CD4-positive, alpha-beta T cell treated with Interleukin-15 for 1 hour (primary cell): Measurements from ENCODE around the gene PHOX2A.
A peak's percentile ranks its signal among the peaks of the same experiment; 100 is the strongest.

Experiments
- DNase-seq: peaks from one replicate; pipeline ENCODE4 v3.0.0-alpha.2; 2020

Gene PHOX2A

DNA sequence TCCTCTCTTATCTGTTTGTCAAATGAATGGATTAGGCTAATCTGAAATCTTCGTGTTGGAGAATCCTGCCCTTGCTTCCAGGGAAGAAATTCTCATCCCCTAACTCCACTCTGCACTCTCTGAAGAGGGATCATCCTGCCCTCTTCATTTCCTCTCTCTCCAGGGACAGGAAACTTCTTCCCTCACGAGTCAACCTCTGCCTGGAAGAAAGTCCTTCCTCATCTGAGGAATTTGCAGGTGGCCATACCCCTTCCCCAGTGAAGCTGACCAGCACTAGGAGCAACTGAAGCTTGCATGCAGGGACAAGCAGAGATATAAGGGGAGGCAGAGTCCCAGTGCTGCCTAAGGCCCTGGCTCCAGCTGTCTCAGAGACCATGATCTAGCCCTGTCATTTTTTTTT is 3.6 kb upstream of the PHOX2A start:
- no peak for DNase-seq

DNA sequence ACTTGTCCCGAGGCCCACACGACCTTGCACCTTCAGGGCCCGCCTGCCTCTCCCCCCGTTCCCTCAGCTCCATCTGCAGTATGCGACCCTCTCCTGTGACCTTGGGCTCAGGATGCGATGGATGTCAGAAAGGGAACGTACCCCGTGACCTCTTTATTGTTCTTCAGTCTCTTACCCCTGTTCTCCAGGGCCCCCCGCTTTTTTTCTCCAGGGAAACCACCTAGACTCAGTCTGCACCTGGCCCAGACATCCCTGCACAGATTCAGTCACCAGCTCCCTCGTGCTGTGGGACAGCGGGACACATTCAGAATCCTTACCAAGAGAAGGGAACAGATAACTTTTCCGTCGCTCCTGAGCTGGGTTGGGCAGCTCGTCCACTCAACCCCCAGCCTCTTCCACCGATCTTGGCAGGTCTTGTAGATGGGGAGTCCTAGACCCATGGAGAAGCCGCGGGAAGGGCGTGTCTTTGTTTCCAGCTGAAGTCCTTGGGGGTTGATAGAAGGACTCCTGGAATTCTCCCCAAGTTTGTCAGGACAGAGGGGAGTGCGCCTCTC is 1.4 kb upstream of the PHOX2A start:
- no peak for DNase-seq

DNA sequence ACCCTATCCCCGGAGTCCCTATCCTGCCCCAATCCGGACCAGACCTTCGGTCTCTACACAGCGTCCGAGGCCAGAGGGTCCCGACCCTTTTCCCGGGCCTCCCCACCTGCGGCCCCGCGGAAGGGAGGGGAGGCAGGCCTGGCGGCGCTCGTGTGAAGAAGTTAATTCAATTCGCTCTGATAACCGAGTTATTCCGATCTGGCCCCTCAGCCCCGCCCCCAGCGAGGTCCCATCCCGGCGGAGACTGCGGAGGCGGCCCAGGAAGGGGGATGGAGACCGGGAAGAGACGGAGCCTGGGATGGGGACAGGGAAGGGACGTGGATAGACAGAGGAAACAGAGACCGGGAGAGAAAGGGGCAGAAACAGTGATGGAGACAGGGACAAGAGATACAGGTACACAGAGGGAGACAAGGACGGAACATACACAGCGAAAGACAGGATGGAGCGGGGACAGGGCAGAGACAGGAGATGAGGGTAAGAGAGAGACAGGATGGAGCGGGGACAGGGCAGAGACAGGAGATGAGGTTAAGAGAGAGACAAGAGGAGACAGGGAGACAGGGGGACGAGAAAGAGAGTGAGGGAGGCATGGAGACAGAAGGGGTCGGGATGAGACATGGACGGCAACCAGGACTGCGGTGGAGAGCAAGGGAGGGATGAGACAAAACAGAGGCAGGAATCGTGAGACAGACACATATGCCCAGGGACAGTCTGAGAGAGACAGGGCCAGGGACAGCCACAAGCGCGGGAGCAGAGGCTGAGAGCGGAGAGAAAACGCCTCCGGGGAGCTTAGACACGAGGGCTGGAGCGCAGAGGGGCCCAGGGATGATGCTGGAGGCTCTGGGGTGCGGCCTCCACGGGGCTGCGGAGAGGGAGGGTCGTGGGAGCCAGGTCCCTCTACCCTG is 636 bp upstream of the PHOX2A start:
- DNase-seq = no peak

GRCh38 chr11:72243173-72244059 is 560 bp downstream of the PHOX2A start:
- DNase-seq = no peak

- DNase-seq = no peak
Observed at GRCh38 chr11:72242141-72242540, 1.8 kb downstream of the PHOX2A start.

DNA sequence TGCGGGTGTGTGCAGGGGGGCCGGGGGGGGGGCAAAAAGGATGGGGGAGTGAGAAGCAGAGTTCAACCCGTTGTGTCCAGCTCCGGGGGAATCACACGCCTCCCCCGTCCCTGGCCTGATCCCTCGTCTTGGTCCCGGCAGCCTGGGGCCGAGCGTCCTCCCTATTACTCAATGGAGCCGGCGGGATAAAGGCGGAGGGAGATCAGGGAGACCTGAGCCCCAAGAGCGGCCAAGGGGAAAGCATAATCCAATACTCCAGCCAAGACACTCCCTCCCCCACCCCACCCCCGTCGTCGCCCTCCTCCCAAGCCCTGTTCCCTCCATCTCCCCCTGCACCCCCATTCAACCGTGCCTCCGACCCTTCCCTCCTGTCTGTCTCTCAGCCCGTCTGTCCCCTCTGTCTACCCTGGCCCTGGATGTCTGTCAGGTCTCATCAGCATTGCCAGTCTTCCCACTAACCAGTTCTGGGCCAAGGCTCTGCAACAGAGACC is 2.6 kb downstream of the PHOX2A start:
- no peak for DNase-seq

- DNase-seq = no peak
Observed at GRCh38 chr11:72240461-72241290, 3.3 kb downstream of the PHOX2A start.

DNA sequence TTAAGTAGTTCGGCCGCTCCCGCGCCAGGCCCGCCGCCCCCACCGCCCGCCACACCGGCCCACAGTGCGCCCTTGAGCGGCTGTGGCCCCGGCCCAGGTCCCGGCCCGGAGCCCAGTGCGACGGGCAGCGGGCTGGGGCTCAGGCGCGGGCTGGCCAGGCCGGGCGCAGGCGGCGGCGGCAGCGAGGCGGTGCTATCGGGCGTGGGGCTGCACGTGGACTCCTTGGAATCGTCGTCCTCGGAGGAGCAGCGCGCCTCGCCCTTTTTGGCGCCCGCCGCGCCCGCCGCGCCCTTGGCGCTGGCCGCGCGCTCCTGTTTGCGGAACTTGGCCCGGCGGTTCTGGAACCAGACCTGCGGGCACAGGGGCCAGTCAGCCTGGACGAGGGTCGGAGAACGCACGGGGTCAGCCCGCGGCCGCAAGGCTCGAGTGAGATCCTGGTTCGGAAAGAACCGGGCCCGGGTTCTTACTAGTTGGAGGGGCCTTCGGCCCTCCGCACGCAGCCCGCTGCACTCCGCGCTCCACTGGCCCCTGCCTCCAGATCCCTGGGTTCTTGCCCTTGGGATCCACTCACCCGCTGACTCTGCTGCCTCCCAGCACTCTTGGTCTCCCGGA is 4.0 kb downstream of the PHOX2A start:
- DNase-seq = peak; percentile 31

DNA sequence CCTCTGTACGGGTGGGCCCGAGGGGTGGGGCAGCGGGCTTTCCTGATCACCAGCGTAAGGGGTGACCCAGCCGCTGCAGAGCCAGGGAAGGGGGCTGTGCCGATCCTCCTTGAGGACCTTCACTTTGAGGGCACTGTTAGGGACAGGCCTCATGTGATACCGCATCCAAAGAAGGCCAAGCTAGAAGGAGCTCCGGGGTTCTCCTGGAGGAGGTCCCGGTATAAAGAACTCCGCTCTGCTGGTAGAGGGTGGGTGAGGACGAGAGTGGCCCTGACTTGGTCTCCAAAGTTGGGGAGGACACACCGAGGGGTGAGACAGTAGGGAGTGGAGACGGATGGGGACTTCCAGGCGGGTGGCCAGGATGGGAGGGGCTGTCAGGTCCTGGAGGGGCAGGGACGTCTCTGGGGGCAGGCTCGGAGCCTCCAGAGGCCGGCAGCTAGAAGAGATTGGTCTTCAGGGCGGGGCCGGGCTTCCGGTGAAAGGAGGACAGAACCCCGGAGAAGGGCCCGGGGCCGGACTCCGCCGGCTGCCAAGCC is 4.6 kb downstream of the PHOX2A start:
- DNase-seq = no peak

- DNase-seq = no peak
Observed at GRCh38 chr11:72238492-72239312, 5.3 kb downstream of the PHOX2A start.

DNA sequence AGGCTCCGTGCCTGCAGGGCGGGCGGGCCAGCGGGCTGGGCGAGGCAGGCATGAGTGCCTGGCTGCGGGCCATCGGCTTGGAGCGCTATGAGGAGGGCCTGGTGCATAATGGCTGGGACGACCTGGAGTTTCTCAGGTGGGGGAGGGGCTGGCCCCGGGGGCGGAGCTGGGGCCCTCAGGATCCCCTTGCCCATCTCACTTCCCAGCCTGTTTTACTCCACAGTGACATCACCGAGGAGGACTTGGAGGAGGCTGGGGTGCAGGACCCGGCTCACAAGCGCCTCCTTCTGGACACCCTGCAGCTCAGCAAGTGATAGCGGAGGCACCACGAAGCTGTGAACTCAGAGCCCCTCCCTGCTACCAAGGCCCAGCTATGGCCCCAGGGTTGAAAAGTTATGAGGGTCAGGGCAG is 5.9 kb downstream of the PHOX2A start:
- DNase-seq = peak; percentile 57

DNA sequence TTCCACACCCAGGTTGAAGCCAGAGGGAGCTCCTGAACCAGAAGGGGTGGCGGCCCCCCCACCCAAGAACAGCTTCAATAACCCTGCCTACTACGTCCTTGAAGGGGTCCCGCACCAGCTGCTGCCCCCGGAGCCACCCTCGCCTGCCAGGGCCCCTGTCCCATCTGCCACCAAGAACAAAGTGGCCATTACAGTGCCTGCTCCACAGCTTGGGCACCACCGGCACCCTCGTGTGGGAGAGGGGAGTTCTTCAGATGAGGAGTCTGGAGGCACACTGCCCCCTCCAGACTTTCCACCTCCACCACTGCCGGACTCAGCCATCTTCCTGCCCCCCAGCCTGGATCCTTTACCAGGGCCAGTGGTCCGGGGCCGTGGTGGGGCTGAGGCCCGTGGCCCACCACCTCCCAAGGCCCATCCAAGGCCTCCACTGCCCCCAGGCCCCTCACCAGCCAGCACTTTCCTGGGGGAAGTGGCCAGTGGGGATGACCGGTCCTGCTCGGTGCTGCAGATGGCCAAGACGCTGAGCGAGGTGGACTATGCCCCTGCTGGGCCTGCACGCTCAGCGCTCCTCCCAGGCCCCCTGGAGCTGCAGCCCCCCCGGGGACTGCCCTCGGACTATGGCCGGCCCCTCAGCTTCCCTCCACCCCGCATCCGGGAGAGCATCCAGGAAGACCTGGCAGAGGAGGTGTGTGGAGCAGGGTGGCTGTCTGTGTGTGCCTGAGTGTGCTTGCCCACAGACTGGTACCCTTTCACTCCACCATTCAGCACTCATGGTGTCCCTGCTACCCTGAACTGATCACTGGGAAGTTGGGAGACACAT is 6.7 kb downstream of the PHOX2A start:
- DNase-seq = no peak

DNA sequence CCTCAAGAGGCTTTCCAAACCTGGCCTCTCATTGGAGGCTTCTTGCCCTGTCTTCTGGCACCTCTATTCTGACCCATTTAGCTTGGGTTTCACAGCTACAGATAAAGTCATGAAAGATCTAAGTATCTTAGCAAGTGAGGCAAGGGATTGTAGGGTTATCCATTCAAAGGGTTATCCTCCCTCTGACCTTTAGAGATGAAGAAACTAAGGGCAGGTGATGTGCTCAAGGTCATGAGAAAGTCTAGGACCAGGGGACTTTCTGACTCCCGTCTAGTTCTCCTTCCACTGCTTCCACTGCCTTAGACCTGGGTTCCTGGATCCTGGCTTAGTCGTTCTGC is 7.2 kb downstream of the PHOX2A start:
- no peak for DNase-seq

DNA sequence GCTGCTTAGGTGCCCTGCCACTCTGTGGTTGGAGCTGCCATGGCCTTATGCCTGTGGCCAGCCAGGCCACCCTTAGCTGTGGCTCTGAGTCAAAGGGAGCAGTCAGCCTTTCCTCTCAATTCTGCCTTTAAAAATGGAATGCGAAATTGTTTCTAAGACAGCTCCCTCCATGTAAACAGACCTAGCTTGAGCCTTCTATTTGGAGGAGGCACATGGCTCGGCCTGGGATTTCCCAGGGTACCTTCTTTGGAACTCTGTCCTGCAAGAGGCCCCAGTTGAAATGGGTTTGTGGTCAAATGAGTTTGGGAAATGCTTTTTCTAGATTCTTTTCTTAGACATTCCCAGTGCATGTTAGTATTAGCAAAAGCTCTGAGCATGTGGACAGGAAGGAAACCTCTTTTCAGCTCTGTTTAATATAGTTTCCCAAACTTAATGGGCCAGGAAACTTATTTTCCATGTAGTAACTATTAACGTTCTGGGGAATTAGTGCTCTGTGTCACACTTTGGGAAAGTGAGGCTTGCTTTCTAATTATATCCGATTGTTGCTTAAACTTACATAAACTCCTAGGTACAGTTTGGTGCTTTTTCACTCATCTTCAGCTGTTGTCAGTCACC is 7.8 kb downstream of the PHOX2A start:
- no peak for DNase-seq

DNA sequence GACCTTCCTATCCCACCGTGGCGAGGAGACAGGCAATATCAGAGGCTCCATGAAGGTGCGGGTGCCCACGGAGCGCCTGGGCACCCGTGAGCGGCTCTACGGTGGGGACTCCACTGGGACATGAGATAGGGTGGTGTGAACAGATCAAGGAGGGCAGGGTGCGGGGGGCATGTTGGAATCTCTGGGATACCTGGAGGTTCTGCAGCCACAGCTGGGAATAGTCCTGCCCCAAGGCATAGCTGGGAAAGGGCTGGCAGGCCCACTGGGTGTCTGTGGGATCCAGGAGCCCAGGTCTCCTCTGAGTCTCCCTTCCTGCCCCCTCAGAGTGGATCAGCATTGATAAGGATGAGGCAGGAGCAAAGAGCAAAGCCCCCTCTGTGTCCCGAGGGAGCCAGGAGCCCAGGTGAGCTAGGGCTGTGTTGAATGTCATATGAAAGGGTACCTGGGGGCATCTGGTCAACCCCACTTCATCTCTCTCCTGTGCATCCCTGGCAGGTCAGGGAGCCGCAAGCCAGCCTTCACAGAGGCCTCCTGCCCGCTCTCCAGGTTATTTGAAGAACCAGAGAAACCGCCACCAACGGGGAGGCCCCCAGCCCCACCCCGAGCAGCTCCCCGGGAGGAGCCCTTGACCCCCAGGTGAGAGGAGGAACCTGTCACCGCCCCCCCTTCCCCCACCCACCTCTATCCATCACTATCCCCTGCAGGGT is 8.5 kb downstream of the PHOX2A start:
- DNase-seq = no peak

- DNase-seq = no peak
Observed at GRCh38 chr11:72234920-72235319, 9.1 kb downstream of the PHOX2A start.

- DNase-seq = no peak
Observed at GRCh38 chr11:72234514-72234830, 9.5 kb downstream of the PHOX2A start.

DNA sequence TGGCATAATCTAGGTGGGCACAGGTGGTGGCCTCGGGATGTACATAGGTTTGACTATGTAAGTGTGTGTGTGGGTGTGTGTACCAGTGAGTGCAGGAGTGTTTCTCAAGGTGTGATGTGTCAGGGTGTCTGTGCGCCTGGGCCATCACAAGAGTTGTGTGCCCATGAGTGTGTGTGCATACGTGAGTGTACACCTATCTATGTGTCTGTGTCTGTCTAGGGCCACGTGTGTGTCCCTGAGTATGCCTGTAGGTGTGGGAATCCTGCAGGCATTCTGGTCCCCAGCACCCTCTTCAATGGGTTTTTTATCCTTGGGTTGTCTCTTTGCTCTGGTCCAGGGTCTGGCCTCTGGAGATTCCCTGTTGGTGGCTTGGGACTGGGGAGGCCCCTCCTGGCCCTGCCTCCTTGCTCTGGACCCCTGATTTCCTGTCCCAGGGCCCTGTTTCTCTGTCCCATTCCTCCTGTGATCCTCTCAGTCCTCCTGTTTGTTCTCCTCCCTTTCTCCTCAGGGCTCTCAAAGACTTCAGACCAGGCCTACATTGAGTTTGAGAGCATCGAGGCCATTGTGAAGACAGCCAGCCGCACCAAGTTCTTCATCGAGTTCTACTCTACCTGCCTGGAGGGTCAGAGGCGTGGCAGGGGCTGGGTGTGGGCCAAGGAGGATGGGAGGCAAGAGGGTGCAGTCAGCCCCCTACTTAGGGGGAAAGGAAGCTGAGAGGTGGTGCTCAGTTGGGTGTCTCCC is 10.0 kb downstream of the PHOX2A start:
- no peak for DNase-seq
